SK-N-SH (cell line): Measurements from ENCODE around the gene CYP2S1.

Experiments
- CHD2 ChIP-seq: fragments of 150-350 bp; IDR thresholded peaks from 2 replicates; pipeline ENCODE4 v1.6.1; 2018; ENCODE audit warnings: low read length; ENCODE audit not compliant: partially characterized antibody
- CTCF ChIP-seq: fragments of 200-600 bp; sonication (generic); IDR thresholded peaks from 2 replicates; pipeline ENCODE4 v1.6.1; 2017; ENCODE audit warnings: antibody characterized with exemption, mild to moderate bottlenecking, moderate library complexity
- EP300 ChIP-seq, 2 experiments: IDR thresholded peaks; 2 replicates each; pipeline versions ENCODE4 v1.4.0 to v1.6.1; 2012; ENCODE audit warnings: borderline replicate concordance in 1 of 2, low read depth in 1 of 2, low read length in 1 of 2
- GATA2 ChIP-seq: sonication (generic); formaldehyde crosslinking; IDR thresholded peaks from 2 replicates; pipeline ENCODE4 v1.5.0; 2020; ENCODE audit warnings: mild to moderate bottlenecking, missing genetic modification reagents
- MAX ChIP-seq: IDR thresholded peaks from 2 replicates; pipeline ENCODE4 v1.4.0; 2012; ENCODE audit warnings: low read depth
- RFX5 ChIP-seq: IDR thresholded peaks from 2 replicates; pipeline ENCODE4 v1.6.1; 2012; ENCODE audit warnings: mild to moderate bottlenecking, improper control_type of control experiment, low read length
- SIN3A ChIP-seq: IDR thresholded peaks from 2 replicates; pipeline ENCODE4 v1.6.1; 2012; ENCODE audit warnings: low read depth, mild to moderate bottlenecking, low read length, moderate library complexity, borderline replicate concordance
- USF2 ChIP-seq: fragments of 150-350 bp; IDR thresholded peaks from 2 replicates; pipeline ENCODE4 v1.6.1; 2017; ENCODE audit warnings: antibody characterized with exemption, low read length, low read depth, borderline replicate concordance
- ZBTB33 ChIP-seq: IDR thresholded peaks from 2 replicates; pipeline ENCODE4 v1.4.0; 2012; ENCODE audit warnings: low read depth, borderline replicate concordance

- TF ChIP-seq CTCF, result no peak
- no peak for TF ChIP-seq EP300 (IDR thresholded peaks at IDR 0.05; ENCODE audit: borderline replicate concordance in 1 of 2, low read depth in 1 of 2, low read length in 1 of 2)
- TF ChIP-seq RFX5, result no peak
- no peak for TF ChIP-seq MAX
- no peak for TF ChIP-seq USF2
- TF ChIP-seq ZBTB33, result no peak
- TF ChIP-seq GATA2 (CRISPR knock-in tag), result no peak
- no peak for TF ChIP-seq CHD2
- no peak for TF ChIP-seq SIN3A
Observed at GRCh38 chr19:41220811-41221210, 27.8 kb downstream of the CYP2S1 start.
